Spinal cord (tissue), 10 donors: ENCODE results near the gene AFF3. TPM values are rescaled to one million over a fixed set of nuclear protein-coding genes. Genes with fewer than 3 reads are reported as not detected.

Experiments
- DNase-seq, 6 donors: peaks; one replicate each; pipeline versions ENCODE4 v3.0.0 to v3.0.0-alpha.2; 2013 to 2015; ENCODE audit warnings: low spot score in 6 of 6, low read depth in 4 of 6
- H3K27ac ChIP-seq: one replicate; pipeline ENCODE4 v1.5.1; 2013; ENCODE audit warnings: low read depth, low read length, control low read depth
- H3K27me3 ChIP-seq: one replicate; pipeline ENCODE4 v1.6.1; 2013; ENCODE audit warnings: low read length; ENCODE audit not compliant: control insufficient read depth, insufficient read depth
- H3K36me3 ChIP-seq: one replicate; pipeline ENCODE4 v1.6.1; 2013; ENCODE audit warnings: low read length; ENCODE audit not compliant: control insufficient read depth, insufficient read depth
- H3K4me1 ChIP-seq: one replicate; pipeline ENCODE4 v1.6.1; 2013; ENCODE audit warnings: low read length; ENCODE audit not compliant: control insufficient read depth, insufficient read depth
- H3K4me3 ChIP-seq: one replicate; pipeline ENCODE4 v1.5.1; 2013; ENCODE audit warnings: low read depth, low read length, control low read depth
- H3K9me3 ChIP-seq: one replicate; pipeline ENCODE4 v1.6.1; 2013; ENCODE audit warnings: low read length; ENCODE audit not compliant: control insufficient read depth, insufficient read depth
- WGBS: methylation state at CpG from one replicate; pipeline ENCODE4 v1.1.5; 2013; ENCODE audit warnings: missing lambda C conversion rate; ENCODE audit not compliant: insufficient coverage; 5-methylcytosine and 5-hydroxymethylcytosine counted together
- polyA plus RNA-seq, 2 donors: library from polyadenylated mRNA; unstranded; fragments of 120-200 nt; gene quantifications; one replicate each; pipeline ENCODE4 v1.2.1, GENCODE V29; 2013; ENCODE audit not compliant: insufficient read length in 2 of 2
- total RNA-seq, 2 donors: library from RNA; depleted of rRNA in 1 of 2; stranded (reverse); fragments of 120-200 nt in 1 of 2; fragments of >200 nt in 1 of 2; gene quantifications; one replicate each; pipeline versions ENCODE4 v1.2.3 to v1.2.4, GENCODE V29; 2013 to 2014
- donor health status: healthy.

Gene AFF3
- total and polyA plus RNA-seq, 4 donors, result 31.5 to 44.6 (median 42.4) TPM

DNA sequence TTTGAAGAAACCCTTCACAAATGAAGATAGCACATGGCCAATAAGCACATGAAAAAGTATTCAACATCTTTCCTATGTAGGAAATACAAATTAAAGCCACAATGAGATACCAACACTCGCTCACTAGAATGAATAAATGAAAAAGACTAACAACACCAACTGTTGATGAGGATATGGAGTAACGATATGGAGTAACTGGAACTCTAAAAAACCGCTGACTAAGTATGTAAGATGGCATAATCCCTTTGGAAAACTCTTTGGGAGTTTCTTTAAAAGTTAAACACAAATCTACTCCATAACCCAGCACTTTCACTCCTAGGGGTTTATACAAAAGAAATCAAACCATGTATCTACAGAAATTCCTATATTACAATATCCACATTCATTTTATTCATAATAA, 220.5 kb downstream of the AFF3 start:
- H3K27me3 ChIP-seq, result no peaks in the 10 kb centered on the region
- no peaks in the 10 kb centered on the region for H3K36me3 ChIP-seq
- no peak overlapping the region for H3K27ac ChIP-seq
- WGBS, result no CpG with 5 or more reads among the region's 3 CpGs
- H3K9me3 ChIP-seq, result no peaks in the 10 kb centered on the region
- no peak for DNase-seq
- H3K4me3 ChIP-seq, result no peak overlapping the region
- no peaks in the 10 kb centered on the region for H3K4me1 ChIP-seq

DNA sequence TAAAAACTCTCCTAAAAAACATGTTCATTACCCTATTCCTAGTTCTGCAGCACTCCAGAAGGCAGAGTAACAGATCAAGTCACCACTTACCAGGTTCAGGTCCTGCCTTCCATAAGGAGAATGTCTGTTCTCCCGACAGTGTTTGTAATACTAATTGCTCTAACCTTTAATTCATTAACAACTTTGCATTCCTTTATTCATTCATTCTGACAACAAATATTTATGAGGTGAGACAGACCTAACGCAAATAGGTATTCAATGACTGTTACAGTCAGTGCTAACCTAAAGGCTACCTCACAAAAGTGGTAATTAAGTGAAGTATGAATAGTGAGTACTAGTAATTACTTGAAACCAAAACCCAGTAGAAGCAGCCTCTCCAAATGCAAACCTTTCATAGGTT, 224.0 kb downstream of the AFF3 start:
- H3K9me3 ChIP-seq, result no peaks in the 10 kb centered on the region
- no peak overlapping the region for H3K4me3 ChIP-seq
- no peaks in the 10 kb centered on the region for H3K4me1 ChIP-seq
- no peaks in the 10 kb centered on the region for H3K36me3 ChIP-seq
- no peaks in the 10 kb centered on the region for H3K27me3 ChIP-seq
- no peak for DNase-seq
- no peak overlapping the region for H3K27ac ChIP-seq
- WGBS, result no CpG with 5 or more reads among the region's 2 CpGs

DNA sequence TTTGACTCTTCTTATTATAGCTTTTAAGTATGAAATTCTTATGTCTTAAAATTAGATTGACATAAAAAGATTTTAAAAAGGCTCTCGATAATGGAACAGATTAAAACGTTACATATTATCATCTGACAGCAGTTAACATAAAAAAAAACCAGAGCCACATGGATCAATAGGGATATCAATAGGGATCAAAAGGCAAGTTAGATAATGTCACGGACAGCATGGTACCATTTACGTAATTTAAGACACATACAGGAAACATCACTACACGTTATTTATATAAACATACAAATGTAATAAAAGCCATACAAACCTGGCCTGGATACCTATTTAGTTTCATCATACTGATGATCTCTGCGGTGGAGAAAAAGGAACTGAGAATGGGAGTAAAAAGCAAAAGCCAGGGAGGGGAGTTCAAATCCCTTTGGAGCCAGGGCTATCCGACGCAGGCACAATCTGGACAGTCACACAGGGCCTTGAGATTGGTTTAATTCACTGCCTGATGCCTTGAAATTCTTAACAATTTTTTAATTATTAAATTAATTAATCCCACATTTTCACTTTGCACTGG, 227.2 kb downstream of the AFF3 start:
- Histone ChIP-seq H3K4me3 (no peak overlapping the region), H3K36me3 (no peaks in the 10 kb centered on the region), H3K4me1 (peaks cover 7% of the 10 kb centered on the region), H3K27me3 (no peaks in the 10 kb centered on the region), H3K27ac (no peak overlapping the region), H3K9me3 (no peaks in the 10 kb centered on the region)
- 100% methylated on average over 1 of the region's 8 CpGs for WGBS
- no peak for DNase-seq

DNA sequence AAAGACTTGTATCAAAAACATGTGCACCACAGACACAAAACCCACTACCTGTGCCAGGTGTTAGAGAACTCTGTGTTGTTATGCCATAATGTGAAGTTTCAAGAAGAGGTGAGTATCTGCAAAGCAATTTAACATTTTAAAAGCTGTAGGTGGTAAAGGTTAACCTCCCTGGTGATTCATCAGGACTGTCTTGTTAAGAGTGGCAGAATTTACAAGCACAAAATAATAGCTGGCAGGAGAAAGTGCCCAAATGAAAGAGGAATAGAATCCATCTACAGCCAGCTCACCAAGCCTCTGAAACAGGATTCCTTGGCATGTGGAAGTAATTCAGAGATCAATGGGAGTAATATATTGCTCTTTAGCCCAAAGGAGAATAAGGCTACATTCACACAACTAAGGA, 230.7 kb downstream of the AFF3 start:
- Histone ChIP-seq H3K4me3 (no peak overlapping the region), H3K27me3 (no peaks in the 10 kb centered on the region), H3K4me1 (peaks cover 7% of the 10 kb centered on the region), H3K27ac (peak overlapping the region; percentile 10), H3K9me3 (no peaks in the 10 kb centered on the region), H3K36me3 (no peaks in the 10 kb centered on the region)
- peak in 4 of 6 donors; percentile 26 to 68 (median 60) for DNase-seq

DNA sequence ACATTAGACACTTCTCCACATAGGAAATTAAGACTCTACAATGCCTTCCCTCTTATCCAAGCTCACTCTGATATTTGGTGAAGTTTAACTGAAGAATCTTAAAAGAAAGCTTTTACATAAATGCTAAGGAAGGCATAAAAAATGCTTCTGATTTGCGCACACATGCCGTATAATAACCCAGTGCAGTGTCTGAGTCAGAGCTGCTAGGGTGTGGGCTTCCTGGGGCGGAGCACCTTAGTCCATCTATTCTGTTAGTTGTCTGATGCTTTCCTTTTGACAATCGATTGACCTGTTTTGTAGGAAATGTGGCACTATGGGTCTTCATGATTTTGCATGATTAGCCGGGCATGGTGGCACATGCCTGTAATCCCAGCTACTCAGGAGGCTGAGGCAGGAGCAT, 231.5 kb downstream of the AFF3 start:
- DNase-seq, result no peak
- Histone ChIP-seq H3K4me1 (peaks cover 7% of the 10 kb centered on the region), H3K36me3 (no peaks in the 10 kb centered on the region), H3K4me3 (no peak overlapping the region), H3K9me3 (no peaks in the 10 kb centered on the region), H3K27ac (no peak overlapping the region), H3K27me3 (no peaks in the 10 kb centered on the region)
- WGBS, result 100% methylated on average over 4 of the region's 5 CpGs

DNA sequence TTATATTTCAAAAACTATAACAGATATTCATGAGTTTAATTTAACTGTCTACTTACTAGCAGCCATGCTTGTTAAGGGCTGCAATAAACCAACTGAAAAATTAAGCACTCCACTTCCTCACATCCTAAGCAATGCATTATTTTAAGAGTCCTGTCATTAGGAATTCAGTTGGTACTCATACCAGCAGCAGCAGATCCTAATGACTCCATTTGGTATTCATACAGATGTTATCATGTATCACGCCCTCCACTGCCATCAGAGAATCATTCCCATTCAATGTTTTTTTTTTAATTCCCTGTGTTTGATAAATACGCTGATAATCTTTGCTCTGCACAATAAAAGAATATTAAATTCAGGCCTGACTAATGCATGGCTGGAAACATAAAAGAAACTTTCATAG, 236.8 kb downstream of the AFF3 start:
- Histone ChIP-seq H3K27me3 (no peaks in the 10 kb centered on the region), H3K27ac (no peak overlapping the region), H3K9me3 (no peaks in the 10 kb centered on the region), H3K4me1 (peaks cover 16% of the 10 kb centered on the region), H3K4me3 (no peak overlapping the region), H3K36me3 (no peaks in the 10 kb centered on the region)
- DNase-seq, result peak in 1 of 6 donors; percentile 77
- WGBS, result 80% methylated on average over 1 of the region's 2 CpGs

DNA sequence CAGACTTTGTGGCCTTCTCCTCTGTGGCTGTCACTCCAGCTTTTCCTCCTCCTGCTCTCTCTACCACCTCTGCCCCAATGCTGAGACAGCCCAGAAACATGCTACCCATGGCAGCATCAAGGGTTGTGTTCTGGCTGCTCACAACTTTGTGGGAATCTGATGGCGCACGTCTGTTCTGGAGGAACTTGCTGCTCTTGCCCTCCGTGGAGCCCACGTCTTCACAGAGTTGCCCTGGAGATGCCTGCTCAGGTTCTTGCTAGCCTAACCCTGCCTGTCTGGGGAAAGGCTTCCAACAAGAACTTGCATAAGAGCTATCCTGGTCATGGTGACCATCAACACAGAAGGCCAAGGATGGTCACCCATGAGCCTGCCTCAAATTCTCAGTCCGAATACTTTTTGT, 237.4 kb downstream of the AFF3 start:
- Histone ChIP-seq H3K9me3 (no peaks in the 10 kb centered on the region), H3K4me1 (peaks cover 16% of the 10 kb centered on the region), H3K27me3 (no peaks in the 10 kb centered on the region), H3K27ac (no peak overlapping the region), H3K4me3 (no peak overlapping the region), H3K36me3 (no peaks in the 10 kb centered on the region)
- DNase-seq, result no peak
- WGBS, result 93% methylated on average over 4 of the region's 5 CpGs

DNA sequence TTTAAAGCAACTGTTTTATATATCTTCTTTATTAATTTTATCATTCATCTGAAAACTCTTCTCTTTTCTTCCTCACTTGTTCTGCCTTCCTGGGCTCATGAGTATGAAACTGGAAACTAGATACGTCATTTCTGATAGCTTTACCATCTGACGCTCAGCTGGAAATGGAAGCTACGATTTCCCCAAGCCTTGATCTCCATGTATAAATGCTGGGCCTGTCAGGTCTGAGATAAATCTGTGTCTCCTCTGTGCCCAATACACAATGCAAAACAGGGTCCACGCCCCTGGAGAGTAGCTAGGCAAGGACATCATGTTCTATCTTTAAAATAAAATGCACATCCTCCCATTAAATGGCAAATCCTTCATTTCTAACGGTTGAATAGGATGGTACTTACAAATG, 238.4 kb downstream of the AFF3 start:
- Histone ChIP-seq H3K9me3 (no peaks in the 10 kb centered on the region), H3K27ac (no peak overlapping the region), H3K27me3 (no peaks in the 10 kb centered on the region), H3K4me1 (peaks cover 16% of the 10 kb centered on the region), H3K4me3 (no peak overlapping the region), H3K36me3 (no peaks in the 10 kb centered on the region)
- DNase-seq, result no peak
- WGBS, result 80% methylated on average over 3 of the region's 5 CpGs

DNA sequence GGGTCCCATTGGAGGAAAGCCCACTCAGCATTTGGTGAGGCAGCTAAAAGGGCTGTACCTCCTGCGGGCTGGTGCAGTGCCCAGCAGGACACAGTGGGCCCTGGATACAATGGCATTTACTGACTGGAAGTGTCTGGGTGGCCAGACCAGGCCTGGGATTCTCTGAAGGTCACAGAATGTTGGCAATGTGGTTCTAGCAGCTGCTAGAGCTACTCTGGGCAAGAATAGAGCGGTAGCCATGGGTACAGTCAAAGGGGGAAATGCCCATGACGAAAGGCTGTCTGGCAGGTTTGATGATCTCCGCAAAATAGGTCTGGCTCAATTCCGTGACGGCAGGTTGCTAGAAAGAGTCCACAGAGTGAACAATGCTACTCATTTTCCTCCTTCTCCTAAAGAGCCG, 241.8 kb downstream of the AFF3 start:
- WGBS, result 24% methylated on average over 7 of the region's 7 CpGs
- H3K4me1 ChIP-seq, result peaks cover 21% of the 10 kb centered on the region
- no peaks in the 10 kb centered on the region for H3K27me3 ChIP-seq
- H3K9me3 ChIP-seq, result no peaks in the 10 kb centered on the region
- peak overlapping the region; percentile 66 for H3K27ac ChIP-seq
- no peak overlapping the region for H3K4me3 ChIP-seq
- H3K36me3 ChIP-seq, result no peaks in the 10 kb centered on the region
- peak in 5 of 6 donors; percentile 71 to 91 (median 78) for DNase-seq

DNA sequence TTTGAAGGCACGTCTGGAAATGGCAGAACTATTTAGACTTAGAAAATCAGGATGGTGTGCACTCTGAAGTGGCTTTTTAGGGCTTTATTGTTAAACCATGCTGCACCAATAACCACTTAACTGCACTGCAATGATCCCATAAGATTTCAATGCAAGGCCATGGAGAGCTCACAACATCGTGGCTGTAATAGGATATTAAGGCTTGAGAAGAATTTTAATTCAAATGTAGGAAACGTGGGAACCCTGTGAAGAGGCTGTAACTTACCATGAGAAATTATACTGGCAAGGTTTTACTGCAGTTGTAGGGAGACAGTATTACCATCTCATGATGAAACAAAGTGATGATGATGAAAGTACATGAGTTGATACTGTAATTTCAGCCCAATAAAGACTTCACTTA, 242.5 kb downstream of the AFF3 start:
- WGBS, result 40% methylated on average over 1 of the region's 3 CpGs
- Histone ChIP-seq H3K27ac (peak overlapping the region; percentile 41), H3K9me3 (no peaks in the 10 kb centered on the region), H3K36me3 (no peaks in the 10 kb centered on the region), H3K4me1 (peaks cover 17% of the 10 kb centered on the region), H3K4me3 (no peak overlapping the region), H3K27me3 (no peaks in the 10 kb centered on the region)
- peak in 1 of 6 donors; percentile 54 for DNase-seq
